ENCODE measurements around the gene ZNF436.

The ZNF436 gene

GRCh38 chr1:23354245-23354644 is 15.4 kb downstream of the ZNF436 start:
- Histone ChIP-seq H3K27me3 (ENCODE audit: low read length) (no peaks in the 10 kb centered on the region), H4K20me1 (ENCODE audit: low read depth, low read length) (no peaks in the 10 kb centered on the region), H3F3A (ENCODE audit: insufficient read depth) (no peaks in the 10 kb centered on the region), H3K79me2 (ENCODE audit: insufficient read depth, low read length) (no peaks in the 10 kb centered on the region), H3K9me3 (ENCODE audit: insufficient read depth, low read length) (no peaks in the 10 kb centered on the region), H3K4me2 (ENCODE audit: low read depth, low read length, poor library complexity, severe bottlenecking) (no peak overlapping the region), H2AFZ (ENCODE audit: low read depth, low read length, severe bottlenecking) (no peak overlapping the region), H3K36me3 (ENCODE audit: low read length) (no peaks in the 10 kb centered on the region), H3K27ac (ENCODE audit: low read depth, low read length) (no peak overlapping the region), H3K4me3 (ENCODE audit: insufficient read depth, low read length, poor library complexity, severe bottlenecking) (no peak overlapping the region), H3K9me2 (replicated peaks; ENCODE audit: insufficient read depth, low read length) (no peaks in the 10 kb centered on the region), H3K9ac (ENCODE audit: low read length) (no peak overlapping the region)
- TF ChIP-seq, protein P1, sequence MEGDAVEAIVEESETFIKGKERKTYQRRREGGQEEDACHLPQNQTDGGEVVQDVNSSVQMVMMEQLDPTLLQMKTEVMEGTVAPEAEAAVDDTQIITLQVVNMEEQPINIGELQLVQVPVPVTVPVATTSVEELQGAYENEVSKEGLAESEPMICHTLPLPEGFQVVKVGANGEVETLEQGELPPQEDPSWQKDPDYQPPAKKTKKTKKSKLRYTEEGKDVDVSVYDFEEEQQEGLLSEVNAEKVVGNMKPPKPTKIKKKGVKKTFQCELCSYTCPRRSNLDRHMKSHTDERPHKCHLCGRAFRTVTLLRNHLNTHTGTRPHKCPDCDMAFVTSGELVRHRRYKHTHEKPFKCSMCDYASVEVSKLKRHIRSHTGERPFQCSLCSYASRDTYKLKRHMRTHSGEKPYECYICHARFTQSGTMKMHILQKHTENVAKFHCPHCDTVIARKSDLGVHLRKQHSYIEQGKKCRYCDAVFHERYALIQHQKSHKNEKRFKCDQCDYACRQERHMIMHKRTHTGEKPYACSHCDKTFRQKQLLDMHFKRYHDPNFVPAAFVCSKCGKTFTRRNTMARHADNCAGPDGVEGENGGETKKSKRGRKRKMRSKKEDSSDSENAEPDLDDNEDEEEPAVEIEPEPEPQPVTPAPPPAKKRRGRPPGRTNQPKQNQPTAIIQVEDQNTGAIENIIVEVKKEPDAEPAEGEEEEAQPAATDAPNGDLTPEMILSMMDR (IDR thresholded peaks at IDR 0.05; ENCODE audit: insufficient read depth, low read length, poor library complexity, severe bottlenecking), result no peak
- no peak for TF ChIP-seq EZH2phosphoT487 (conservative IDR thresholded peaks at IDR 0.05; ENCODE audit: low read length)

DNA sequence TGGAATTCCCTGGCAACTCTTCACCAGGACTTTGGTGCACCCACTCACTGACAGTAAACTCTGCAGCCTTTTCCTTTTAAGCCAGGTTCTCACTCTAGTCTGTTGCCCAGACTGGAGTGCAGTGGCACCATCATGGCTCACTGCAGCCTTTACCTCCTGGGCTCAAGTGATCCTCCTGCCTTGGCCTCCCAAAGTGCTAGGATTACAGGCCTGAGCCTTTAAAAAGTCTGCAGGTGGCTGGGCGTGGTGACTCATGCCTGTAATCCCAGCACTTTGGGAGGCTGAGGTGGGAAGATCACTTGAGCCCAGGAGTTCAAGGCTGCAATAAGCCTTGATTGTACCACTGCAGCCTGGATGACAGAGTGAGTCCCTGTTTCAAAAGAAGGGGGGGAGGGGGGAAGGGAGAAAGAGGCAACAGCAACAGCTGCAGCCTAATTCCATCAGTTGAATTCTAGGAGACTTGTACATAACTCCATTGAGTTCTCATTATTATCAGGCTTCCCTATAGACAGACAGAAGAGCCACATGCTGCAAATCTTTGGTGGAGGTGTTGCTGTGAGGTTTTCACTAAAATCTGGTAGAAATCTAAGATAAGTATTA is 17.4 kb downstream of the ZNF436 start:
- Histone ChIP-seq H3K36me3 (ENCODE audit: low read length) (no peaks in the 10 kb centered on the region), H4K20me1 (ENCODE audit: low read depth, low read length) (no peaks in the 10 kb centered on the region), H3K79me2 (ENCODE audit: insufficient read depth, low read length) (no peaks in the 10 kb centered on the region), H2AFZ (ENCODE audit: low read depth, low read length, severe bottlenecking) (no peak overlapping the region), H3K4me2 (ENCODE audit: low read depth, low read length, poor library complexity, severe bottlenecking) (no peak overlapping the region), H3K9ac (ENCODE audit: low read length) (no peak overlapping the region), H3K4me3 (ENCODE audit: insufficient read depth, low read length, poor library complexity, severe bottlenecking) (no peak overlapping the region), H3K9me3 (ENCODE audit: insufficient read depth, low read length) (no peaks in the 10 kb centered on the region), H3K27me3 (ENCODE audit: low read length) (no peaks in the 10 kb centered on the region), H3K9me2 (replicated peaks; ENCODE audit: insufficient read depth, low read length) (no peaks in the 10 kb centered on the region), H3K27ac (ENCODE audit: low read depth, low read length) (no peak overlapping the region), H3F3A (ENCODE audit: insufficient read depth) (no peaks in the 10 kb centered on the region)
- TF ChIP-seq, protein P1 (IDR thresholded peaks at IDR 0.05; ENCODE audit: insufficient read depth, low read length, poor library complexity, severe bottlenecking), result no peak
- TF ChIP-seq EZH2phosphoT487 (conservative IDR thresholded peaks at IDR 0.05; ENCODE audit: low read length), result no peak

GRCh38 chr1:23345920-23346319 is 23.7 kb downstream of the ZNF436 start:
- Histone ChIP-seq H3F3A (ENCODE audit: insufficient read depth) (no peaks in the 10 kb centered on the region), H3K9ac (ENCODE audit: low read length) (no peak overlapping the region), H4K20me1 (ENCODE audit: low read depth, low read length) (peaks cover 23% of the 10 kb centered on the region), H3K79me2 (ENCODE audit: insufficient read depth, low read length) (peaks cover 32% of the 10 kb centered on the region), H3K4me3 (ENCODE audit: insufficient read depth, low read length, poor library complexity, severe bottlenecking) (no peak overlapping the region), H3K4me2 (ENCODE audit: low read depth, low read length, poor library complexity, severe bottlenecking) (no peak overlapping the region), H3K27ac (ENCODE audit: low read depth, low read length) (no peak overlapping the region), H3K27me3 (ENCODE audit: low read length) (no peaks in the 10 kb centered on the region), H3K9me2 (replicated peaks; ENCODE audit: insufficient read depth, low read length) (no peaks in the 10 kb centered on the region), H3K36me3 (ENCODE audit: low read length) (peaks cover 6% of the 10 kb centered on the region; the same call in 1 of the 2 replicates), H3K9me3 (ENCODE audit: insufficient read depth, low read length) (no peaks in the 10 kb centered on the region), H2AFZ (ENCODE audit: low read depth, low read length, severe bottlenecking) (no peak overlapping the region)
- TF ChIP-seq, protein P1 (IDR thresholded peaks at IDR 0.05; ENCODE audit: insufficient read depth, low read length, poor library complexity, severe bottlenecking), result no peak
- no peak for TF ChIP-seq EZH2phosphoT487 (conservative IDR thresholded peaks at IDR 0.05; ENCODE audit: low read length)
